HFF-Myc (cell line): ENCODE measurements around the gene PLD3.

Experiments
- DNase-seq: peaks from one replicate; pipeline ENCODE4 v3.0.0-alpha.2; 2011; ENCODE audit warnings: low read depth; ENCODE audit errors: extremely low read depth
- H3K4me3 ChIP-seq: replicated peaks from 2 replicates; pipeline ENCODE4 v1.5.1; 2011; ENCODE audit warnings: low read depth, mild to moderate bottlenecking, control low read depth, low read length
- TF ChIP-seq, protein P1 (sequence below): IDR thresholded peaks from 2 replicates; pipeline ENCODE4 v1.5.1; 2012; ENCODE audit warnings: mild to moderate bottlenecking, low read depth, low read length, control low read depth; ENCODE audit errors: missing control alignments

Gene PLD3

DNA sequence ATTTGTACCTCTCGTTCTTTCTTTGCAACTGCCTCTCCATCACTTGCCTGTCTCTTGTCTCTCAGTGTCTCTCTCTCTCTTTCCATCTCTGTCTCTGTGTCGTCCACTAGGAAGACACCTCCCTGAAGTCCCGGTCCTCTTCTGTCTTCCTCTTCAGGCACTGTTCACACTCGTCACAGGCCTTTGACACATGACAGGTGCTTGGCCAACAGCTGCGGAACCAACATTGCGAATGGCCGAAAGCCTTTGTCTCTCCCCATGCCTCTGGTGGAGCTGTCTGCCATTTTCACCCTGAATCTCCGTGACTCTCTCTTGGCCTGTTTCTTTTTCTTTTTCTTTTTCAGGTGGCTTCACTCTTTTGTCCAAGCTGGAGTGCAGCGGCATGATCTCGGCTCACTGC is 38.7 kb downstream of the PLD3 start:
- H3K4me3 ChIP-seq = no peak overlapping the region
- TF ChIP-seq, protein P1, sequence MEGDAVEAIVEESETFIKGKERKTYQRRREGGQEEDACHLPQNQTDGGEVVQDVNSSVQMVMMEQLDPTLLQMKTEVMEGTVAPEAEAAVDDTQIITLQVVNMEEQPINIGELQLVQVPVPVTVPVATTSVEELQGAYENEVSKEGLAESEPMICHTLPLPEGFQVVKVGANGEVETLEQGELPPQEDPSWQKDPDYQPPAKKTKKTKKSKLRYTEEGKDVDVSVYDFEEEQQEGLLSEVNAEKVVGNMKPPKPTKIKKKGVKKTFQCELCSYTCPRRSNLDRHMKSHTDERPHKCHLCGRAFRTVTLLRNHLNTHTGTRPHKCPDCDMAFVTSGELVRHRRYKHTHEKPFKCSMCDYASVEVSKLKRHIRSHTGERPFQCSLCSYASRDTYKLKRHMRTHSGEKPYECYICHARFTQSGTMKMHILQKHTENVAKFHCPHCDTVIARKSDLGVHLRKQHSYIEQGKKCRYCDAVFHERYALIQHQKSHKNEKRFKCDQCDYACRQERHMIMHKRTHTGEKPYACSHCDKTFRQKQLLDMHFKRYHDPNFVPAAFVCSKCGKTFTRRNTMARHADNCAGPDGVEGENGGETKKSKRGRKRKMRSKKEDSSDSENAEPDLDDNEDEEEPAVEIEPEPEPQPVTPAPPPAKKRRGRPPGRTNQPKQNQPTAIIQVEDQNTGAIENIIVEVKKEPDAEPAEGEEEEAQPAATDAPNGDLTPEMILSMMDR = no peak
- DNase-seq = no peak

DNA sequence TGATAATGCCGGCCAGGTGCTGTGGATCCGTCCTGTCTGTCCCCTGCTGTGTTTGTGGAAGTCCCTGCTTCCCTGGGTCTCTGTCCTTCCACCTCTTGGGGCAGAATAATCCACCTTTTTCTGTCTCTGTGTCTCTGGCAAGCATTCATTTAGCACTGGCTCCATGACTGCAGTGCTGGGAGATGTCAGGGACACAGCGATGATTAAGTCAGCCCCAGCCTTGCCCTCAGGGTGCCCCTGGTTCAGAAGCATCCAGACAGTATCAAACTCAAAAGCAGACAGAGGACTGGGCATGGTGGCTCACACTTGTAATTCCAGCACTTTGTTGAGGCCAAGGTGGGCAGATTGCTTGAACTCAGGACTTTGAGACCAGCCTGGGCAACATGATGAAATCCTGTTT is 40.0 kb downstream of the PLD3 start:
- H3K4me3 ChIP-seq = no peak overlapping the region
- TF ChIP-seq, protein P1 = no peak
- no peak for DNase-seq

DNA sequence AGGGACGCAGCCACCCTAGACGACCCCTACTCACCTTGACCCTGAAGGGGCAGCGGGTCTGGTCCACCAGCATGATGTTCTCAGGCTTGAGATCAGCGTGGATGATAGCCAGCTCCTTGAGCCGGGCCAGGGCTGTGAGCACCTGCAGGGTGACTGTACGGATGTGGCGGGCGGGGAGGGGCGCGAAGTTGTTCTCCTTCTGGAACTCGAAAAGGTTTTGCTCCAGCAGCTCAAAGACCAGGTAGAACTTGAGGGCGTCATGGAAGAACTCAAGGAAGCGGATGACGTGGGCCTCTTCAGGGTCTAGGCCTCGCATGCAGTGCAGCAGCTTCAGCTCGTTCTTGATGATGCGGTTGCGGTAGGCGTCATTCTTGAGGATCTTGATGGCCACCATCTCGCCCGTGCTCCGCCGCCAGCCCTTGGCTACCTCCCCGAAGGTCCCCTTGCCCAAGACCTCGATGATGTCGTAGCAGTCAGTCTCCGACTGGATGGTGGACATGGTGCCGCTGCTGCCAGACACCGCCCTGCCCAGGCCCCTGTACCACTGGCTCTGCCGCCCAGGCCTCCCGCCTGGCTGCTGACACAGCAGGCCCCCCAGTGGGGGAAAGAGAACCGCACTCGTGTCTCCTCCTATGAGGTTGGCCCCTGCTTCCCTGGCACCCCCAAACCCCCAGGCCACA is 41.0 kb downstream of the PLD3 start:
- no peak overlapping the region for H3K4me3 ChIP-seq
- TF ChIP-seq, protein P1 = no peak
- DNase-seq = no peak

DNA sequence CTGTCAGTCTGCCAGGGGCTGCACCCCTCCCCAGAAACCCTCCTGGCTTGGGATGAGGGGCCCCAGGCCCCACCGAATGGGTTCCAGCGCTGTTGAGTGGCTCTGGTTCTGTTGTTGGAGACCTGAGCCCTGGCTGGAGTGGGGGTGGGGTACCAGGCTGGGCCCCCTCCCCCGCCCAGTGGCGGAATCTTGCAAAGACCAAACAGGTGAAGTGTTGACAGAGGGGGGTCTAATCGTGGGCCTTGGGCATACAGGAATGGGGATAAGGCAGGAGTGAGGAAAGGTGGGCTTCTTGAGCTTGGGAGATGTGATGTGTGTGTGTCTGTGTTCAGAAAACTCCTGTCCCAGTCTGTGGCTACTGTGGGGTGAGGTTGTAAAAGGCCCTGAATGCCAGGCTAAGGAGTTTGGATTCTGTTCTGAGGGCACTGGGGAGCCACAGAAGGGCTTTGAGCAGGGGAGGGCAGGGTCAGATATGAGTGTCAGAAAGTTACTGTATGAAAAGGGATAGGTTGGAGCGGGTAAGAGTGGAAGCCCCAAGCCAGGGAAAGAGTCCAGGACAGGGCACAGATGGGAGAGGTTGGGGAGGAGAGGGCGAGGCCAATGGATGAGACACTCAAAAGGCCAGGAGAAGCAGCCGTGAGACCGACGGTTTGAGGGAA is 41.7 kb downstream of the PLD3 start, which contains the start of gene HIPK4:
TSS of gene HIPK4 (minus strand) at position 98 of the 659 bp plus-strand sequence. CDS start 279 bp downstream, outside the sequence.
- TF ChIP-seq, protein P1 = no peak
- no peak for DNase-seq
- H3K4me3 ChIP-seq = no peak within 1 kb of the TSS

DNA sequence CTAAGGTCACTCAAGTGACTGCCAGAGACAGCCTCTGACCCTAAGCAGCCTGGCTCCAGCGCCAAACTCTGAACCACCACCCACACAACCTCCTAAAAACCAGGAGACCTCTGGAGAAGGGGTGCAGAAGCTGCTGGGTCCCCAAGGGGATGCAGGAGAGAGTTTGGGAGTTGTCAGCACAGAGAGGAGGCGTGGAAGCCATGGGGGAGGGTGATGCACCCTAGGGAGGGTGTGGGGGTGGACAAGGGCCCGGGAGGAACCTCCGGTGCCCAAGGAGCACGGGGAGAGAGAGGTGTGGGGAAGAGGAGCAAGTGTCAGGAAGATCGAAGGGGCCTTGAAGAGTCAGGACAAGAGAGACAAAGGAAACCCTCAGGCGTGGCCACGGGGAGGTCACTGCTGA is 43.6 kb downstream of the PLD3 start:
- DNase-seq = no peak
- no peak overlapping the region for H3K4me3 ChIP-seq
- TF ChIP-seq, protein P1 = no peak

DNA sequence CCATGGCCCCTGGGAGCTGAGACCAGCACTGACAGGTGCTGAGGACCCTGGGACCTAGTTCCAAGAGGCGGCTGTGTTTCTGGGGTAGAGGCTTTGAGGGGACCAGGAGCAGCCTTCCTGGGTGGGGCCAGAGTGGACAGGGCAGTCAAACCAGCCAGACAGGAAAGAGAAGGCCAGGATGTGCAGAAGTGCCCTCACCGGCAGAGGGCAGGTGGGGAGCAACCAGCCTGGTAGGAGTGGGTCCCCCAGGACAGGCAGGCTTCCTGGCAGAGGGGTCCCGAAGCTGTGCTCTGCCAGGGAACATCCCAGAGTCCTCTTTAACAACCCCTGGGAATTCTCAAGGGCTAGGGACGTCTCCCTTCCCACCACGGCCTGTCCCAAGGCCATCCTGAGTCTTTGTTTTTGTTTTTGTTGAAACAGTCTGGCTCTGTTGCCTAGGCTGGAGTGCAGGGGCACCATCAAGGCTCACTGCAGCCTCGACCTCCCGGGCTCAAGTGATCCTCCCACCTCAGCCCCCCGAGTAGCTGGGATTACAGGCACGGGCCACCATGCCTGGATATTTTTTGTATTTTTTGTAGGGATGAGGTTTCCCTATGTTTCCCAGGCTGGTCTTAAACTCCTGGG is 44.5 kb downstream of the PLD3 start:
- DNase-seq = no peak
- TF ChIP-seq, protein P1 = peak; percentile 33
- no peak overlapping the region for H3K4me3 ChIP-seq
